ENCODE measurements around the gene GATA1.

The GATA1 gene

GRCh38 chrX:48826135-48826875 is 39.9 kb downstream of the GATA1 start, which contains the start of gene ERAS:
ERAS (plus strand) TSS chrX:48826513; CDS start chrX:48829124, 2,611 bp downstream.
- no peak for DNase-seq (ENCODE audit: low spot score)
- ChIA-PET POLR2A (ENCODE audit: low non-redundant PET) (no interaction called here), CTCF (no interaction called here)

GRCh38 chrX:48826876-48827653 is 40.7 kb downstream of the GATA1 start:
- ChIA-PET CTCF (no interaction called here), POLR2A (ENCODE audit: low non-redundant PET) (no interaction called here)
- no peak for DNase-seq (ENCODE audit: low spot score)
- H3K27ac ChIP-seq = no peak overlapping the region
- TF ChIP-seq CTCF (conservative IDR thresholded peaks at IDR 0.05; ENCODE audit: low read depth) = no peak

More at GRCh38 chrX:48826135-48826875, 39.9 kb downstream of the GATA1 start, which contains the start of gene ERAS:
- no peak for TF ChIP-seq CTCF (conservative IDR thresholded peaks at IDR 0.05; ENCODE audit: low read depth)
- no peak within 1 kb of the TSS for H3K27ac ChIP-seq

GRCh38 chrX:48827654-48827968 is 41.2 kb downstream of the GATA1 start:
- H3K27ac ChIP-seq = no peak overlapping the region
- DNase-seq (ENCODE audit: low spot score) = no peak
- TF ChIP-seq CTCF (conservative IDR thresholded peaks at IDR 0.05; ENCODE audit: low read depth) = no peak
- CTCF ChIA-PET = no interaction called here
- POLR2A ChIA-PET (ENCODE audit: low non-redundant PET) = no interaction called here

- no peak overlapping the region for H3K27ac ChIP-seq
- POLR2A ChIA-PET (ENCODE audit: low non-redundant PET) = no interaction called here
- no peak for TF ChIP-seq CTCF (conservative IDR thresholded peaks at IDR 0.05; ENCODE audit: low read depth)
- DNase-seq (ENCODE audit: low spot score) = no peak
- CTCF ChIA-PET = no interaction called here
Observed at GRCh38 chrX:48829016-48829735, 42.8 kb downstream of the GATA1 start.

- no peak for DNase-seq (ENCODE audit: low spot score)
Observed at GRCh38 chrX:48831136-48831908, 44.9 kb downstream of the GATA1 start.

More at GRCh38 chrX:48831136-48831908, 44.9 kb downstream of the GATA1 start:
- ChIA-PET CTCF (no interaction called here), POLR2A (ENCODE audit: low non-redundant PET) (no interaction called here)
- TF ChIP-seq CTCF (conservative IDR thresholded peaks at IDR 0.05; ENCODE audit: low read depth) = no peak
- H3K27ac ChIP-seq = no peak overlapping the region
